Activated naive CD8-positive, alpha-beta T cell treated with anti-CD3 and anti-CD28 coated beads for 36 hours (primary cell): ENCODE data around the gene IFNA5. TPM values are rescaled to one million over a fixed set of nuclear protein-coding genes. Genes with fewer than 3 reads are reported as not detected.

ENCODE experiments used
- DNase-seq: peaks from one replicate; pipeline ENCODE4 v3.0.0; 2021
- H3K27ac Mint-ChIP-seq: one replicate; pipeline ENCODE4 v1.8.0; 2022; ENCODE audit warnings: mild to moderate bottlenecking, moderate library complexity, mixed read lengths
- H3K27me3 Mint-ChIP-seq: one replicate; pipeline ENCODE4 v1.8.0; 2022; ENCODE audit warnings: mild to moderate bottlenecking, mixed read lengths
- H3K36me3 Mint-ChIP-seq: one replicate; pipeline ENCODE4 v1.8.0; 2021; ENCODE audit warnings: mild to moderate bottlenecking, mixed read lengths
- H3K4me1 Mint-ChIP-seq: one replicate; pipeline ENCODE4 v1.8.0; 2021; ENCODE audit warnings: mixed read lengths
- H3K4me3 Mint-ChIP-seq: one replicate; pipeline ENCODE4 v1.8.0; 2022; ENCODE audit warnings: mild to moderate bottlenecking, moderate library complexity, mixed read lengths
- H3K9me3 Mint-ChIP-seq: one replicate; pipeline ENCODE4 v1.8.0; 2022; ENCODE audit warnings: mixed read lengths
- total RNA-seq, 2 experiments: library from RNA; stranded (reverse); gene quantifications; one replicate each; pipeline ENCODE4 v1.2.3, GENCODE V29; 2021

Gene IFNA5
- total RNA-seq, 2 experiments from 2014 or later: not detected

DNA sequence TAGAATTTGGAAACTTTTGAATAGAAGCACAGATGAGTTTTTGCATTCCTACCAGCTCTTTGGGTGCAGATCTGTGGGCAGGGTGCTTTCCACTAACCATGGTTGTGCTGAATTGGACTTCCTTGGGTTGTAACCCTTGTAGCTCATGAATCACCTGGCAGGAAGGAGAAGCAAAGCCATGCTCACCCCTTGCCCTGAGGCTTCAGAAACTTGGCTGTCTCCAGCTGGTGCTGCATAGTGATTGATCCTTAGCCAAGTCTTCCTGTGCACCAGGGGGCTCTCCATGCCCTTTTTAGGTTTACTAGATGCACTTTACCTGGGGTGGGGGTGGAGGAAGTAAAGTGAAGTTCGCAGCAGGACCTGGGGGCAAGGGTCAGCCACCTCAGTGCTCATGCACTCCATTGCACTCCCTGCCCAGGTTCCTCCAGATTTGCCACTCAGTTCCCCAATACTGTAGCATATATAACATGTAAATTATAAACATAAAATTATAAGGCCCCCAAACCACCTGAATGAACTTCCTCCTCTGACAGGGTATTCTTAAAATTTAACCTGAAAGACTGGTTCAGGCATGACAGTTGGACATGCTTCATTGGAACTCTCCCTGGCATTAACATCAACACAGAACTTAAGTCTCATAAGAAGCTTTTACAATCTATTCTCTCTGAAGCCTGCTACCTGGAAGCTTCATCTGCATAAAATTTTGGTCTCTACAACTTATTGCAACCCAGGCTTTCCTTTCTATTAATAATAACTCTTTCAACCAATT, 39.5 kb downstream of the IFNA5 start:
- H3K9me3 Mint-ChIP-seq: no peaks in the 10 kb centered on the region
- H3K4me3 Mint-ChIP-seq: no peak overlapping the region
- no peak overlapping the region for H3K27ac Mint-ChIP-seq
- H3K4me1 Mint-ChIP-seq: no peaks in the 10 kb centered on the region
- peaks cover 4% of the 10 kb centered on the region for H3K27me3 Mint-ChIP-seq
- H3K36me3 Mint-ChIP-seq: no peaks in the 10 kb centered on the region
- DNase-seq: no peak

DNA sequence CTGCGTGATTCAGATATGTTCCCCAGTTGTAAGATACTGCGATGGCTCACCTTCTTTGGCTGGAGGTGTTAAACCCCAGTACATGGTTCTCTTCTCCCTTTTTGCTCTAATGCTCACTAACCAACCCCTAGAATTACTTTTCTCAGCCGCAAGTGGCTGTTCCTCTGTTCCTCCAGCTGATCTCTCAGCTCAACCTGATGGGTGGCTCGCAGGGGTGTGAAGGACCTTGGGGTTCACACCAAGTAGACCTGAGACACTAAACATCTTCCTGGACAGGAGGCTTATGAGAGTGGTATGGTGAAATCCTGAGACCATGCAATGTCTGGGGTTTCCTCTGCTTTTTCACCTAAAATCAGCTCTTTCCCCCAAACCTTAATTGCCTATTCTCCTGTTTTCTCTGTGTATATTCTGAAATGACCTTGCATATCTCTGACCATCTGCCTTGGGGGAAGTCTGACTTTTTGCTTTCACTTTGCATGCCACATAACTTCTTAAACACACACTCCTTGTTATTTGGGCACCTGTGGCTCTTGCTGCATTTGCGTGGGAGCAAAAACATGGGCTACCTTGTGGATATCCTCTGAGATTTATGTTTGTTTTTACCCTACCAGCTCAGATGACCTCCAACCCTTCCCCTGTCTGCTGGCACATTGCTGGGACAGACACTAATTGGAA, 49.4 kb downstream of the IFNA5 start:
- Mint-ChIP-seq H3K4me1 (peaks cover 4% of the 10 kb centered on the region), H3K27me3 (peaks cover 17% of the 10 kb centered on the region), H3K9me3 (no peaks in the 10 kb centered on the region), H3K36me3 (no peaks in the 10 kb centered on the region), H3K27ac (no peak overlapping the region), H3K4me3 (no peak overlapping the region)
- DNase-seq: no peak

Other genes starting within 250 kb of the IFNA5 start
- 1 to 10 TPM in 1 of 2 experiments, under 1 TPM in 1; 0.62 to 1.2 TPM for gene IFNB1, start 227.4 kb downstream of the IFNA5 start, total RNA-seq
- gene IFNW1, start 163.5 kb downstream of the IFNA5 start, total RNA-seq: under 1 TPM in 1 of 2 experiments, not detected in 1; 0.10 TPM
- gene IFNA21, start 138.7 kb downstream of the IFNA5 start, total RNA-seq: not detected
- not detected for gene IFNA4, start 117.7 kb downstream of the IFNA5 start, total RNA-seq
- gene IFNA7, start 103.1 kb downstream of the IFNA5 start, total RNA-seq: not detected
- not detected for gene IFNA10, start 98.2 kb downstream of the IFNA5 start, total RNA-seq
- gene IFNA16, start 88.0 kb downstream of the IFNA5 start, total RNA-seq: not detected
- gene IFNA17, start 77.1 kb downstream of the IFNA5 start, total RNA-seq: not detected
- gene IFNA14, start 65.3 kb downstream of the IFNA5 start, total RNA-seq: not detected
- 10 to 100 TPM; 13.6 to 14.2 TPM for gene KLHL9, start 30.1 kb upstream of the IFNA5 start, total RNA-seq
- gene IFNA6, start 45.6 kb upstream of the IFNA5 start, total RNA-seq: not detected
- gene IFNA13, start 62.7 kb upstream of the IFNA5 start, total RNA-seq: not detected
- gene IFNA2, start 80.1 kb upstream of the IFNA5 start, total RNA-seq: not detected
- gene IFNA8, start 103.8 kb upstream of the IFNA5 start, total RNA-seq: not detected
- not detected for gene IFNA1, start 135.1 kb upstream of the IFNA5 start, total RNA-seq
- not detected for gene IFNE, start 177.0 kb upstream of the IFNA5 start, total RNA-seq